Non-pigmented ciliary epithelial cell (primary cell): ENCODE results near the gene BHLHE40.

Experiments
- DNase-seq: peaks from one replicate; pipeline ENCODE4 v3.0.0-alpha.2; 2010; ENCODE audit warnings: low read depth

Gene BHLHE40

DNA sequence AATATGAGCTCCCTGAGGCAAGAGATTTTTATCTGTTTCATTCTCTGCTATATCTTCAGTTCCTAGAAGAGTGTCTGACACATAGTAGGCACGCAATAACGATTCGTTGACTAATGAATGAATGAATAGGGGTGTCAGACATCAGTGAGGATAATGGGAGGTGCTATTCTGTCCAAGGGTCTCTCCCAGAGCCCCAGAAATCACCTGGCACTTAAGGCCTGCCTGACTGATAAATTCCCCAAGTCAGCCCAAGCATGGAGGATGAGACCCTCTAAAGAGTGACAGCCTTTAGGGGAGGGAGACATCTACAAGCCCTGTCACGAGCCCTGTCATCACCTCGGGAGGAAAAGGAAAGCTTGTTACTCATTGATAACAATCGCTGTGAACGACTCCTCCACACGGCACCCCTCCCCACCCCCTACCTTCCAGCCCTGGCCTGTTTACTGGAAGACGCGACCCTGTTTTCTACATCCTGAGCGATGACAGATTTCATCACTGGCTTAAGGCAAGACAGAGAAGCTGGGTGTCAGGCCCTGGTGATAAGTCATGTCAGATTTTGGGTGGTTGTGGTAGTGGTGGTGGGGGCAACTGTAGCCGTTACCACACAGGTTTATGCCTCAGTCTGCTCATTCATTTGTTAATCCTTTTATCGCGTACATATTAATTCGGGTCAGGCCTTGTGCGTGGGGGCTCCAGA is 23.1 kb downstream of the BHLHE40 start:
- no peak for DNase-seq

DNA sequence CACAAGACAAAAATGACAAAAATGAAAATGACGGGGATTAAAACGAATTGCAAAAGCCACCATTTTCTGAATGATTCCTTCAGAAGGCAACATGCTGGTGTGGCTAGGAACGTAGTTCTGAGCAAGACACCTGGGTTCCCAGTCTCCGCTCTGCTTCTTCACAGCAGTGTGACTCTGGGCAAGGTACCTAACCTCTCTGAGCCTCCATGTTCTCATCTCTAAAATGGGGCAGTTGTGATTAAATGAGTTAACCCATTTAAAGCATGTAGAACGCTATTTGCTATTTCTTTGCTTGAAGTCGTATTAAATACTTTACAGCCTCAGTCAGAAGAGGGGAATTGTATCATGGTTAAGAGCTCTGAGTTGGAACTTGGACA is 23.6 kb downstream of the BHLHE40 start:
- no peak for DNase-seq

DNA sequence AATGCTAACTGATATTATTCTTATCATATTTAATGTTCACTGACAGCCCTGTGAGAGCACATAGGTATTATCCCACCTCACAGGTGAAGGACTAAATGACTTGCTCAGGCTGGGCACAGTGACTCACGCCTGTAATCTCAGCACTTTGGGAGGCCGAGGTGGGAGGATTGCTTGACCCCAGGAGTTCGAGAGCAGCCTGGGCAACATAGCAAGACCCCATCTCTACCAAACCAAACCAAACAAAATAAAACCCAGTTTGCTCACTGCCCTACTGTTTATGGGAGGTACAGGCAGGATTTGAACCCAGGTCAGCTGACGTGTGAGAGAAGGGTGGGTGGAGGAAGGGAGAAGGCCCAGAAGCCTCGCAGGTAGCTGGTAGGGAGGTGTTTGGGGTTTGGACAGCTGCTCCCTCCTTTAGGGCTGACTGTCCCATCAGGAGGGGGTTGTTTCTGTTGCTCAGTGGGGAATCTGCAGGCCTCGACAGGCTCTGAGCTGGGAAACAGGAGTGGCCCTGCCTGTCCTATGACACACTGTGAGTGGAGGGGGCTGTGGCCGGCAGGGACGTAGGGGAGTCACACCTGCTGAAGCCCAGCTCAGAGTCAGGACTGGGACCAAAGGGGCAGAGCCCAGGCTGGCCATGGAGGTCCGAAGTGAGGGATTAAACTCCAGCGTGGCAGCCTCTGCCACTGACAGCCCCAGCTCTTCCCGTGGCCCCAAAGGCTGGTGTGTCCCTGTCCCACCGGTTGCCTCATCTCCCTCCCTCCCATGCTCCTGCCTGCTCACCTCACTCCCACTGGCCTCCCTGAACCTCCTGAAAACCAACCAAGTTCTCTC is 25.3 kb downstream of the BHLHE40 start:
- no peak for DNase-seq

DNA sequence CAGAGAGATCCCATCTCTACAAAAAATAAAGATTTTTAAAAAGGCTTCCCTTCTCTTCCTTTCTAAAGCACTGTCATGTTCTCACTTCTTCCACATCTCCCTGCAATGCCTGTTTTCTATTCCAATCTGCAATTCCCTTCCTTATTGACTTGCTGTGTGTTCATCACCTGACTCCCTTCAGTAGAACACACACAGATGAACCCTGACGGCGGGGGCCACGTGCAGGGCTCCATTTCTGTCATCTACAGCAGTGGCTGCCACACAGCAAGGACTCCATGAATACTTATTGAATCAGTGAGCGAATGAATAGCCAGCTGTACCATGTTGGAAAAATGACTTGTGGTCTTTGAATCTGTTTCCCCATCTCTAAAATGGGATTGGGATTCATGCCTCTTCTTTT is 26.1 kb downstream of the BHLHE40 start:
- DNase-seq, result no peak

DNA sequence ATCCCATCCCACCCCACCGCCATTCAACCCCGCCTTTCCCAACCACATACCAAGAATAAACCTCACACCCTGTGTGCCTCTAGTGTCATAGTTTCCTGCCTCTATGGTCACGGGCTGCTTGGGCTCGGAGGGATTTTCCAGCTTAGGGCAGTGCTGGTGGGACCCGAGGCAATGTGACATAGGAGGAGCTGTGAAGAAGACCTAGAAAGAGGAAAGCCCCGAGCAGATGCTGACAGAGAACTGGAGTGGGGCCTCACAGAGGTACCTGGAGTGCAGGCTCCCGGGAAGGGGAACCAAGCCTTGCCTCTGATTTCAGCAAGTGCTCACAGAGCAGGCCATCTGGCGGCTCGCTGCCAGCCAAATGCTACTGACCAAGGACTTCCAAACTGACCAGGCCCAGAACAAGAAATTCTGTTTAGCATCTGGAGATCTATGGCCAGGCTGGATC is 27.5 kb downstream of the BHLHE40 start:
- DNase-seq, result no peak

DNA sequence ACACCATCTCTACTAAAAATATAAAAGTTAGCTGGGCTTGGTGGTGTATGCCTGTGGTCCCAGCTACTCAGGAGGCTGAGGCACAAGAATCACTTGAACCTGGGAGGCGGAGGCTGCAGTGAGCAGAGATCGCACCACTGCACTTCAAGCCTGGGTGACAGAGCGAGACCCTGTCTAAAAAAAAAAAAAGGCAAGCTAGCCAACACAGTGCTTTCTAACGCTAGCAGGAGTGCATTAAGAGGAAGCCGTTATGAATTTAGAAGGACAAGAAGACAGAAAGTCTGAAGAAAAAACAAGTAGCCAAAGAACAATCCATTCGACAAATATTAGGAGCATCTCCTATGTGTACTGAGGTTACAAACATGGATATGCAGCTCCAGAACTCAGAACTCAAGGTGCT is 28.6 kb downstream of the BHLHE40 start:
- DNase-seq, result no peak

DNA sequence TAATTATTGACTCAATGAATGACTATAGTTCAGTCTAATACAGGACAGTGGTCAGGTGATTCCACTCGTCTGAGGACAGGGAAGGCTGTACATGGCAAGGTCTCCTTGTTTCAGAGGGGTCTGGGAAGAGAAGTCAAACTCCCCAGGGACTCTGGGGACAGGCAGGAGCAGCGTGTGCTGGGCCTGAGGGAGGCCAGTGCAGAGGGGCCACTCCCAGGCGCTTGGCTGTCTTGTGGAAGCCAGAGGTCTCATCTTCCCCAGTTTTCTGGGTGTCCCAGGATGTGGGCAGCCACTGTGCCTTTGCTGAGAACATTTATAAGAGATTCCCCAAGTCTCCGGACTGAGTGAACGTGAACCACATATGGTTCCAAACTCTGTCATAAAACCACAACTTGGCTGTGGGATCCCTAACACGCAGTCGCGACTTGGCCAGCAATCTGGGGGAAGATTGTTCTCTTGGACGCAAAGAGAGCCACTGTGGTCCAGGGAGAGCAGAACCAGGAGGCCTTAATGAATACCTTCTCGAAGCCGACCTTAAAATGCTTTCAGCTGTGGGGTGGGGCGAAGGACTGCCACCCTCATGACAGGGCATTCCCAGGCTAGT is 30.4 kb downstream of the BHLHE40 start:
- DNase-seq, result no peak

DNA sequence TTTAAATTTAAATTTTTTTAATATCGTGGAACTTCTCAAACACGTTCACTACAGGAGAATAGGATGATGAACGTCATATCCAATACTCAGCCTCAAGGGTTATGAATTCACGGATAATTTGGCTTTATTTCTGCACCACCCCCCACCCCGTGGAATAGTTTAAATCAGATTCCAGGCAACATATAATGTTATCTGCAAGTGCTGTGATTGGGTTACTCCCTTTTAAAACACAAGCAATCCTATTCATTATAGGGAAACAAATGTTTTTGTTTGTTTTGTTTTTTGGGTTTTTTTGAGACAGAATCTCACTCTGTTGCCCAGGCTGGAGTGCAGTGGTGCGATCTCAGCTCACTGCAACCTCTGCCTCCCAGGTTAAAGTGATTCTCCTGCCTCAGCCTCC is 30.9 kb downstream of the BHLHE40 start:
- DNase-seq, result no peak

DNA sequence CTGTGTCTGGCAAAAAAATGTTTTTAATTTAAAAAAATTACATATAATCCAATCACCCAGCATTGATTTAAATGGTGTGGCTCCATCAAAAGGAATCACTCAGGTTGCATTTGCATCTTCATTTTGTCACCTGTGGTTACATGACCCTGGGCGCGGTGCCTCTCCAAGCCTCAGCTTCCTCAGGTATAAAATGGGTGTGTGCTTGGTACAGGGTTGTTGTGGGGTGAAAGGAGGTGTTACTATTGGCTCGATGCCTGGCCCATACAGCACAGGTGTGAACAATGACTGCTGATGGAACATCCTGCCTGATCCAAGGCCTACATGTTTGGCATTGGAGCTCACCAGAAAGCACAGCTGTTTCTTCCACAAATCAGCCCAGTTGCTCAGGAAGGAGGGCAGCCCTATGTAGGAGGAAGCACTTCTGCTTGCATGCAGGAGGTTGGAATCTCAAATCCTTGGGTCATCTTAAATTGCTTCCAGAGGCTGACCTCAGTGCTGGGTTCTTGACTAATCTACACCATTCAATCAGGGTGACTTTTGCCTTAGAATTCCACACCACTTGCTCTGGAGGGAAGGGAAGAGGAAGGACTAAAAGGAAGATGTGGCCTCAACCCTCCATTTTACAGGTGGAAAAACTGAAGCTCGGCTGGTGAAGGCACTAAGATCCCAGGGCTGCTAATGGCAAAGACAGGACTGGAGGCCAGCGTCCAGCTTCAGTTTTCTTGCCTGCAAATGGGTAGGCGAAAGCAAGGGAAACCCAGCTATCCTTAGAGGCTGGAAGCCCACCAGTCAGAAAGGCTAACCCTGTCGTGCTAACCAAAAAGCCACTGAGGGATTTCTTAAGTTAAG is 31.7 kb downstream of the BHLHE40 start:
- DNase-seq, result no peak

DNA sequence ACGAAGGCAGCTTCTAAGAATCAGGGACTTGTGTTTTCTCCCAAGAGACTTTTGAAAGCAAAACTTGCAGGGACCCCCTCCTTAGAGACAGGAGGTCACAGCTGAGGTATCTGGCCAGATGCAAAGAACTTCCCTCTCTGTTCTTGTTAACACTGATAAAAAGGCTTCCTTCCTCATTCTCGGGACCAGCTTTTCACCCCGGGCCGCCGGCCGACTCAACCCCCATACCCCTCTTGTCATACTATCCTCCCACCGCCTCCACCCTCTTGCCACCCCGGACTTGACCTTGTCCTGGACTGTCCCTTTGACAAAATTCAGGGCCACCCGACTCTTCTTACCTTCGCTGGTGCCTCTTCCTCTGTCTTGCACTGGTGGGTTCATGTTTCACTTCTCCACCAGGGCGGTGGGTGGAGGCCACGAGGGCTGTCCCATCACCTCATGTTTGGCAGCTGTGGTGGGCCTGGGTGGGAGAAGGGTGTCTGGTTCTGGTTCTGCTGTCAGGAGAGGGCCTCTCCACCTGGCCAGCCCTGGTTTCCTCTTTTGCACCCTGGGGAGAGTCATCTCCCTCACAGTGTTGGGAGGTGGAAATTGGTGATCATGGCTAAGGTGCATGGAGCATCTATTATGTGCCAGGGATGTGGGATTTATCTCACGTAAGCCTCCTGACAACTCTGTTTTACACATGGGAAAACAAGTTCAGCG is 32.5 kb downstream of the BHLHE40 start:
- no peak for DNase-seq

DNA sequence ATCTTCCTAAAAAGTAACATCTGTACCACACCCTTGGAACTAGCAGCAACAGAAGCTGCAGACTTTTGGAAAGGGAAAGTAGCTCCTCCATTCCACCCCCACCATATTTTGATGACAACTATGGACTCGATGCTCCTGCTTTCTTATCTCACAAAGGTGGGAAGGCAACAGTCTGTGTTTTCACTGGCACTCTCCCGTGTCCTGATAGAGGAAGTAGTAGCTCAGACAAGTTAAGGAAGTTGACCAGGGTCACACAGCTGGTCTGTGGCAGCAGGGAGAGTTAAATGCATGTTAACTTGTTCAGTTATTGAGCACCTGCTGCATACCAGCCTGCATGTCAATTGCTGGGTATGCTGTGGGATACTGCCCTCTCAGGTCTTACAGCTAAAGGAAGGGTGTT is 33.1 kb downstream of the BHLHE40 start:
- DNase-seq, result no peak

DNA sequence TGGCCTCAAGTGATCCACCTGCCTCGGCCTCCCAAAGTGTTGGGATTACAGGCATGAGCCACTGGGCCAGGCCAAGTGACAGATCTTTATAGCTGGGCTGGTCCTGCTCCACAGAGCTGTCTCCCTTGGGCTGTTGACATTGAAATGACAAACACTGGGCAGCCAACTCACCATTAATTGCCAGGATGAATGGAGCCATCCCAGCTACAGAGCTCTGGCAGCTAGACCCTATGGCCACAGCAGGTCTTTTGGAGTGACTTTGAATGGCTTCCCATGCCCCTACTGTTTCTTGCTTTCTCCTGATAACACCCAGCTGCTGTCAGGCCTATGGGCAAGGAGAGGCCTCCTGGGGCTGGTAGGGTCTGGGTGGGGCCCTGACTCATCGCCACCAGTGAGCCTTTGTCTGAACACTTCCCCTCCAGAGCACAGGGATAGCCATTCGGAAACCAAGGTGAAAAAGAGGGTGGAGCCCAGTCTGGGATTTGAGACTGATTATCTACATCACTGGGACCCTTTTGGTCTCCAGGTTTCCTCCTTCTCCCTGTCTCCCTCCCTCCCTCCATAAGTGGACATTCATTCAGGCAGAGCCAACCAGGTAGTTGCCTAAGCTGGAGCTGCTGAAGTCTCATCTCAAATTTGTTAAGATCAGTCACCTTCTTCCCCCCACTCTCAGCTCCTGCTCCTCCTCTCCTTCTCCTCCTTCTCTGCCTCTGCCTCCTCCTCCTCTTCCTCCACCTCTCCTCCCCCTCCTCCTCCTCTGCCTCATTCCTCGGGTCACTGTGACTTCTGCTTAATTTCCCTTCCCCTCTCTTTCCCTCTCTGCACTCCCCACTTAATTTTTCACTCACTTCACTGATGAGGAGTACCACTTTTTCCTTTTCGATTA is 34.0 kb downstream of the BHLHE40 start:
- DNase-seq, result no peak

DNA sequence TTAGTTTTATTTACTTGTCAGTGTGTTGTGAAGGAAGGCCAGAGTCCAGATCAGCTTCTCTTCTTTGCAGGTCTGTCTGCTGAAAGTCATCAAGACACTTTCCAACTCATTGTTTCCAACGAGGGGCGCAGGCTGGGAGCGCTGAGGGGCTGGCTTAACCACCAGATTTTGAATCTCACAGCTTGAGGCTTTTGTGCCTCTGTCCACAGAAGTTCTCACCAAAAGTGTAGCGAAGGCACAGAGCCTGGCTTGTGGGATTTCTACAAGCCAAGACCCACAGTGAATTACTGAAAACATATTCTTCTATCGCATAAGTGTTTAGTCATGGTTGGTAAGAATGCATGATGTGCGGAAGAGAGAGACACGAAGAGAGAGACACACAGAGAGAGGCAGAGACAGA is 35.2 kb downstream of the BHLHE40 start:
- DNase-seq, result no peak

DNA sequence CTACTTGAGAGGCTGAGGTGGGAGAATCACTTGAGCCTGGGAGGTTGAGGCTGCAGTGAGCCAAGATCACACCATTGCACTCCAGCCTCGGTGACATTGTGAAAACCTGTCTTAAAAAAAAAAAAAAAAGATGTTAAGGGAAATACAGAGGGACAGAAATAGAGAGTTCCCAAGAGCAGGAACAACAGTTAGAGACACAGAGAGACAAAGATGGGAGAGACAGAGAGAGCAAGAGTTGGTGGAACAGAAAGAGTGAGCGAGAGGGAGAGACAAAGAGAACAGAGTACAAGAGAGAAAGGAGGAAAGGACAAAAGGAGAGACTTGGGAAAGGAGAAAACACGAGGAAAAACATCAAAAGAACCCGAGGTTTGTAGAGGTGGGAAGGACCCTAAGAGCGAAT is 35.8 kb downstream of the BHLHE40 start:
- DNase-seq, result no peak

DNA sequence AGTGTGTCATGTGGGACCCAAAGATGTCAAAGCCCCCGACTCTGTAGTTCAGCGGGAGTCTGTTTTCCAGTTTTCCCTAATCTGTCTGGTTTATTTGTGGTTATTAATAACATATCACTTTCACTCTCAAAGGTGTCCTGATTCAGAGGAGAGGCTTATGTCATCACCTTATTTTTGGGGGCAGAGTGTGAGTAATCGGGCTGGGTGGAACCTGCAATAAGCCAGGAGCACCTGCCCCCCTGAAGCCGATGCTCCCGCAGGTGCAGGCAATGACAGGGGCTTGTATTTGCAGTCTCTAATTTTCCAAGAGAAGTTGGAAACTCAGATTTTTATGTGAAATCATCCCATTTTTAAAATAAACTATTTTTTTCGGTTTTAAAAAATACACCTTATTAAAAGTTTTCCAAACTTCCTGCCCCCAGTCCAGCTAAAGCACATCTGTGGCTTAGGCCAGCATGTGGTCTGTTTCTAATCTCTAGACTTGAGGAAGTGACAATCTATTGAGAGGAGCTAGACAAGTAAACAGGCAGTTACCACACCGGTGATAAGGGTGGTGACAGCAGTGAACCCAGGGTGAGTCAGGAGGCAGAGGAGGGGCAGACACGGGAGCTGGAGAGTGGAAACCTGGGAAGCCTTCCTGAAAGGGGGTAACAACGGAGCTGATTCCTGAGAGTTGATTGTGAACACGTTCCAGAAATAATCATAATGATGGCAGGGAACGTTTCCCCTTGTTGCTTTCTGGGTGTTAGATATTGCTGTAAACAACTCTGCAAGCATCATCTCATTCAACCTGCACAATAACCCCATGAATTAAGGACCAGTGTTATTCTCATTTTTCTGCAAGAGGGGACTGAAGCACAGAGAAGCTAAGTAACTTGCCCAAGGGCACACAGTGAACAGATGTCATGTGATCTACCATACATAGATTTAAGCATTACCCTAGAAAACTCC is 37.2 kb downstream of the BHLHE40 start:
- peak; percentile 73 for DNase-seq

DNA sequence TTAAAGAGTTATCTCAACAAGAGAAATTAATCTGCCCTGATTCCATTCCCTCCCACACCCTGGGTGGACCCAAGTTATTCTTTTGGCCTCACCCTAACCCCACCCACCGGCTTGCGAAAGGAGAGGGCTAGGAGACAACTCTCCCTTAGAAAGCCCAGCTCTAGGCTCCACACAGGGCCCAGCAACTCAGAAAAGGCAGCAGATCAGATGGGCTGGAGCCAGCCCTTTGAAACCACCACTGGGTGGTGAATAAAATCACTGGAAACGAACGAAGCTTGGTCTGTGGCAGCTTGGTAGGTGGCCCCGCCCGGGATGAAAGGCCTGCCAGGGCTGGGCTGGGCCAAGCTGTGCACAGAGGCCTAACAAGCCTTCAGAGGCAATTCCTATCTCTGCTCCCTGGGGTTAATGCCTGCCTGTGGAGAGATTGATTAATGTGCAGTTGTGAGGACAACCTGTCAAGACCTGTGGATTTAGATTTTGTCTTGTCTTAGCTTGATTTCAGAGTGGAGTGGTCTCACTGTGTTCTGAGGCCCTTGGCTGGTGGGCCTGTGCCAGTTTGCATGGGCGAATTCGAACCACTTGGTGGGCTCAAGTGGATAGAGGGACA is 38.8 kb downstream of the BHLHE40 start:
- DNase-seq, result no peak

DNA sequence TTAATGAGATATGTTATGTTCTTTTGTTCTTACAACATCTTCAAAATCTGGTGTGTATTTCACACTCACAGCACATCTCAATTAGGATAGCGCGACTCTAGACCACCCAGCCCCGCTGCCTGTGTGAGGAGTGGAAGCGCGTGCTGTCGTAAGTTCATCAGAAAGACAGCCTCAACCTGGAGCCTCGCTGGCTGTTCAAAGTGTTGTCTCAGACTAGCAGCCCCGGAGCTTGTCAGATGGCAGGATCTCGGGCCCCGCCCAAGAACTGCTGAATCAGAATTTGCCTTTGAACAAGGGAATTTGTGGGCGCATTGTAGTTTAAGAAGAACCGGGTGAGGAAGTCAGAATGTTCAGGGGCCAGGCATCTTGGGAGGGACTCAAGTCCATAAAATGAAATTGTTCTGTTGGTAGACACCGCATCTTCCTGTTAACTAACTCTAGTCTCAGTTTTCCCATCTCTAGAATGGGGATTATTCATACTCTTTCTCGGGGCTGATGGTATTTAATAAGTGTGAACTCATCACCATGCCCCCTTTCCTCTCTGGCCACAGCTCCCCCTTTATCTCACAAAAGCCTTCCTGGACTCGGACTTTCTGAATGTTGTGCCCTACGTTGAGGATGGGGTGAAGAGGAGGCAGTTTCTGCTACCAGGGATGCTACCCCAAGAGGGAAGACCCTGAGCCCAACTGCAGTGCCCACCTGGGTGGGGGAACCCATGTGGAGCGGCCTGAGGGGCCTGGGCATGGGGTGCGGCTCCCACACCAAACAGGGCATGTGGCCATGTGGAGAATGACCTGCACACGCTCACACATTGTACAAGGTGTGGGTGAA is 40.4 kb downstream of the BHLHE40 start:
- no peak for DNase-seq

DNA sequence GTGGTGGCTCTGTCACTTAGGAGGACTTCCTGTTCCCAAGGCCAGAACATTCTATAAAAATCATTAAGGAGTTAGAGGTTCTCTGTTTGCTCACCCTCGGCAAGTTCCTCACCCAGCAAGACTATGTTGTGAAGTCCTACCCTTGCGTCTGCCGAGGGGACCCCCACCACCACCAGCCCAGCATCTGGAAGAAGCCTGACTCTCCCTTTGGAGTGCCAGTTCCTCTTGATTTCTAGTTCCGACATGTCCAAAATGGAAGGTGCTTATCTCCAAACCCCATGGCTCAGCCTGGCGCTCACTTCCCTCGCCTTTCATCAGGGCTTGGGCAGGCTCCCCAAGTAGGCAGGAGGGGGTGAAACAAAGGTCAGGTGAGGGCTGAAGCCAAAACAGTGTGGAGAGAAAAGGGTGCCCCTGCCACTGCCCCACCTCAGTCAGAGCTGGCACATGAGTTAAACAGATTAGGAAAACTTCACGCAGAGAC is 41.0 kb downstream of the BHLHE40 start:
- DNase-seq, result no peak
